K562 (cell line): ENCODE measurements around the gene ZDHHC20. TPM values are rescaled to one million over a fixed set of nuclear protein-coding genes. Genes with fewer than 3 reads are reported as not detected.

Experiments
- ATAC-seq: fragments of 200-7000 bp; cut with Tn5 transposase; 3 replicates; pipeline ENCODE4 v1.9.1; 2020; ENCODE audit warnings: moderate library complexity
- BruUV-seq: library from RNA; stranded (reverse); fragments of 400-500 nt; replicated peaks from 2 replicates; lab custom pipeline; 2021; lab: Mats Ljungman, UMichigan
- CTCF ChIA-PET: fragments of 300-600 bp; formaldehyde crosslinking; extraction: SDS; loops from one replicate; lab custom pipeline; 2021; ENCODE audit warnings: low intra/inter-chr PET ratio; lab: Yijun Ruan, JAX
- POLR2A ChIA-PET: fragments of 300-600, 350-650 bp; sonication (Branson Sonifier 250); formaldehyde crosslinking; extraction: SDS; loops from one replicate; lab custom pipeline; 2021; ENCODE audit warnings: antibody characterized with exemption, inconsistent platforms; lab: Yijun Ruan, JAX
- DNase-seq, 4 experiments: peaks; one replicate each; pipeline versions ENCODE4 v3.0.0 to v3.0.0-alpha.2; 2011 to 2018; ENCODE audit warnings: low spot score in 3 of 4, mixed read lengths in 3 of 4; ENCODE audit errors: extremely low read depth in 1 of 4
- FAIRE-seq: peaks from 2 replicates; lab custom pipeline; 2011; peaks lifted over from hg19 to GRCh38; lab: Jason Lieb, UNC
- H2AFZ ChIP-seq: 2 replicates; pipeline ENCODE4 v1.6.0; 2011; ENCODE audit warnings: low read depth, low read length, control low read depth, inconsistent platforms
- H3K27ac ChIP-seq: fragments of 200-600 bp; 3 replicates; pipeline ENCODE4 v1.8.0; 2011; ENCODE audit warnings: low read depth, mild to moderate bottlenecking, control low read depth, inconsistent platforms, low read length, moderate library complexity, mixed read lengths; ENCODE audit errors: extremely low read depth
- H3K27me3 ChIP-seq, 2 experiments: fragments of 300-600 bp in 1 of 2; 2 replicates in 1 of 2; 3 replicates in 1 of 2; pipeline versions ENCODE4 v1.6.0 to v1.8.0; 2011; ENCODE audit warnings: inconsistent platforms in 2 of 2, low read length in 2 of 2, mild to moderate bottlenecking in 1 of 2, mixed read lengths in 1 of 2, moderate library complexity in 1 of 2; ENCODE audit not compliant: control insufficient read depth in 2 of 2, insufficient read depth in 2 of 2
- H3K36me3 ChIP-seq: fragments of 300-600 bp; 3 replicates; pipeline ENCODE4 v1.8.0; 2011; ENCODE audit warnings: mild to moderate bottlenecking, low read length, inconsistent platforms; ENCODE audit not compliant: control insufficient read depth, insufficient read depth
- H3K4me1 ChIP-seq, 2 experiments: fragments of 200-600 bp in 1 of 2; replicated peaks in 1 of 2; 2 replicates in 1 of 2; 3 replicates in 1 of 2; pipeline versions ENCODE4 v1.5.1 to v1.8.0; 2011; ENCODE audit warnings: inconsistent platforms in 2 of 2, low read length in 2 of 2, mild to moderate bottlenecking in 1 of 2, mixed read lengths in 1 of 2, moderate library complexity in 1 of 2; ENCODE audit not compliant: control insufficient read depth in 2 of 2, insufficient read depth in 2 of 2
- H3K4me2 ChIP-seq: 2 replicates; pipeline ENCODE4 v1.6.1; 2011; ENCODE audit warnings: low read length, control low read depth, inconsistent platforms, mixed read lengths; ENCODE audit not compliant: insufficient read depth
- H3K4me3 ChIP-seq: fragments of 200-600 bp; sonication (generic), shearing (Covaris generic); 2 replicates; pipeline ENCODE4 v1.5.1; 2016; ENCODE audit warnings: control low read depth, inconsistent platforms
- H3K79me2 ChIP-seq: fragments of 200-600 bp; 3 replicates; pipeline ENCODE4 v1.8.0; 2011; ENCODE audit warnings: low read length, inconsistent platforms; ENCODE audit not compliant: control insufficient read depth, insufficient read depth
- H3K9ac ChIP-seq, 2 experiments: 2 replicates each; pipeline versions ENCODE4 v1.6.0 to v1.6.1; 2011; ENCODE audit warnings: low read depth in 2 of 2, low read length in 2 of 2, control low read depth in 1 of 2, inconsistent platforms in 1 of 2, mild to moderate bottlenecking in 1 of 2, mixed read lengths in 1 of 2; ENCODE audit not compliant: insufficient read depth in 1 of 2
- H3K9me1 ChIP-seq: one replicate; pipeline ENCODE4 v1.6.0; 2011; ENCODE audit warnings: inconsistent platforms, mild to moderate bottlenecking, low read length, moderate library complexity; ENCODE audit not compliant: control insufficient read depth, insufficient read depth
- H3K9me3 ChIP-seq: replicated peaks from 2 replicates; pipeline ENCODE4 v1.5.1; 2011; ENCODE audit warnings: low read depth, low read length, inconsistent platforms; ENCODE audit not compliant: control insufficient read depth, insufficient read depth
- H4K20me1 ChIP-seq: replicated peaks from 2 replicates; pipeline ENCODE4 v1.6.1; 2011; ENCODE audit warnings: low read length, inconsistent platforms, mixed read lengths; ENCODE audit not compliant: control insufficient read depth, insufficient read depth
- BDP1 ChIP-seq: IDR thresholded peaks from 3 replicates; pipeline ENCODE4 v1.6.1; 2011; ENCODE audit not compliant: insufficient read length, insufficient read depth
- ETV1 ChIP-seq: fragments of 450-650 bp; conservative IDR thresholded peaks from 2 replicates; pipeline ENCODE4 v1.6.1; 2016; ENCODE audit warnings: missing genetic modification characterization, control low read depth, low read depth, missing compliant biosample characterization
- MYNN ChIP-seq, 2 experiments: sonication (generic); formaldehyde crosslinking in 1 of 2; IDR thresholded peaks; 2 replicates each; pipeline versions ENCODE4 v1.5.0 to v1.6.1; 2016 to 2020; ENCODE audit warnings: antibody characterized with exemption in 1 of 2, missing genetic modification reagents in 1 of 2
- RNF2 ChIP-seq: sonication (generic); IDR thresholded peaks from 2 replicates; pipeline ENCODE4 v1.6.1; 2016
- SPI1 ChIP-seq: IDR thresholded peaks from 2 replicates; pipeline ENCODE4 v1.6.1; 2011; ENCODE audit warnings: low read depth, low read length, control low read depth, borderline replicate concordance
- SRSF1 ChIP-seq: fragments of 200-400 bp; formaldehyde crosslinking; IDR thresholded peaks from 2 replicates; pipeline ENCODE4 v1.6.1; 2017; ENCODE audit warnings: mild to moderate bottlenecking, low read depth, low read length, moderate library complexity
- TRIM28 ChIP-seq: fragments of 450-650 bp; IDR thresholded peaks from 2 replicates; pipeline ENCODE4 v1.6.1; 2017
- ZBTB7A ChIP-seq: IDR thresholded peaks from 2 replicates; pipeline ENCODE4 v1.6.1; 2011; ENCODE audit warnings: low read depth, mild to moderate bottlenecking, low read length, moderate library complexity, borderline replicate concordance; ENCODE audit not compliant: control insufficient read depth
- ZNF311 ChIP-seq: fragments of 250-450 bp; sonication (Bioruptor Pico); IDR thresholded peaks from 2 replicates; pipeline ENCODE4 v1.4.0; 2020; ENCODE audit warnings: mild to moderate bottlenecking, moderate library complexity
- ZSCAN29 ChIP-seq: fragments of 450-650 bp; IDR thresholded peaks from 2 replicates; pipeline ENCODE4 v1.6.1; 2017
- WGBS: fragments of 100-300 bp; shearing (Covaris generic); methylation state at CpG from one replicate; pipeline ENCODE4 v1.1.6; 2016; ENCODE audit warnings: low coverage, mixed read lengths; ENCODE audit not compliant: insufficient coverage; ENCODE audit errors: missing lambda C conversion rate; 5-methylcytosine and 5-hydroxymethylcytosine counted together
- in situ Hi-C: fragments of 300-500 bp; cut with MboI; formaldehyde crosslinking; loops from 4 replicates; pipeline ENCODE4 v1.15.0; 2018; ENCODE audit warnings: inconsistent platforms, mixed read lengths
- intact Hi-C: fragments of 100-400 bp; cut with micrococcal nuclease; formaldehyde crosslinking; loops from 2 replicates; pipeline ENCODE4 v1.14.2; 2022
- polyA plus RNA-seq, 8 experiments: library from polyadenylated mRNA; depleted of rRNA in 4 of 8; stranded (reverse) in 5 of 8; unstranded in 3 of 8; fragments of >200 nt; fragmentation: Nextera tagmentation in 2 of 8; fragmentation: Illumina TruSeq in 1 of 8; extraction: Ambion mirVana in 2 of 8; extraction: Trizol in 1 of 8; gene quantifications; 2 replicates each; pipeline versions ENCODE4 v1.2.1 to v1.2.3, GENCODE V29; 2011 to 2014; ENCODE audit warnings: inconsistent platforms in 1 of 8, missing spikeins in 1 of 8
- total RNA-seq, 7 experiments: library from RNA; depleted of rRNA in 6 of 7; stranded (reverse); fragments of >200 nt in 6 of 7; fragmentation: Illumina TruSeq in 2 of 7; extraction: Trizol in 2 of 7; gene quantifications; 2 replicates each; pipeline versions ENCODE4 v1.2.1 to v1.2.3, GENCODE V29; 2011 to 2021; ENCODE audit warnings: low replicate concordance in 1 of 7
- TF ChIP-seq, protein P1 (sequence below): fragments of 250-450 bp; sonication (Bioruptor Pico); IDR thresholded peaks from 2 replicates; pipeline ENCODE4 v1.5.0; 2021
- TF ChIP-seq, protein P2 (sequence below): fragments of 150-350 bp; IDR thresholded peaks from 2 replicates; pipeline ENCODE4 v1.6.1; 2014; ENCODE audit warnings: low read depth, mild to moderate bottlenecking, low read length, borderline replicate concordance

The ZDHHC20 gene
- total and polyA plus RNA-seq, 9 of the 15 experiments (the other 6 are each of a cell fraction or from before 2014, with no cell fraction given): 2.7 to 20.9 (median 15.8) TPM

DNA sequence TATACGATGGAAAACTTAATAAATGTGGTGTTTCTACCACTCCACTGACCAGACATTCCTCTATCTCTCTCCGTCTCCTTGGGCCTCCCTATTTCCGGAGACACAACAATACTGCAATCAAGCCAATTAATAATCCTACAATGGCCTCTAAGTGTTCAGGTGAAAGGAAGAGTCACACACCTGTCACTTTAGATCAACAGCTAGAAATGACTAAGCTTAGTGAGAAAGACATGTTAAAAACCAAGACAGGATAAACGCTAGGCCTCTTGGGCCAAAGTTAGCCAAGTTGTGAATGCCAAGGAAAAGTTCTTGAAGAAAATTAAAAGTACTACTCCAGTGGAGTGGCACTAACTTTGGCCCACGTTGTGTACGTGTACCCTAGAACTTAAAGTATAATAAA lies 22.5 kb downstream of the ZDHHC20 start:
- intact Hi-C loops (no loop called here), in situ Hi-C loops (no loop called here)
- no TSS peak for BruUV-seq
- no peak overlapping the region for H3K4me3 ChIP-seq
- no peak overlapping the region for H3K4me2 ChIP-seq
- H3K79me2 ChIP-seq: peaks cover 21% of the 10 kb centered on the region
- ChIA-PET POLR2A (interaction anchor here (1.3 to 1.4 kb wide), 2 partner anchors 8 to 10 kb away, joined by 3 to 4 read pairs; no protein-coding TSS in a partner anchor), CTCF (no interaction called here)
- no peaks in the 10 kb centered on the region for H4K20me1 ChIP-seq
- WGBS: 79% methylated on average over 6 of the region's 6 CpGs
- H2AFZ ChIP-seq: no peak overlapping the region
- FAIRE-seq (no peak), DNase-seq (no peak)
- no peak overlapping the region for H3K9ac ChIP-seq
- no peaks in the 10 kb centered on the region for H3K36me3 ChIP-seq
- peak overlapping the region; percentile 12; the same call in 1 of the 3 replicates for H3K27ac ChIP-seq
- no peaks in the 10 kb centered on the region for H3K9me3 ChIP-seq
- peaks cover 0 to 10% of the 10 kb centered on the region in 2 experiments; a peak in 2 of 5 replicates for H3K4me1 ChIP-seq
- no peak for TF ChIP-seq SRSF1
- TF ChIP-seq ZSCAN29: no peak
- no peak for TF ChIP-seq ZNF311 (CRISPR knock-in tag)
- TF ChIP-seq TRIM28: no peak
- TF ChIP-seq, protein P1, sequence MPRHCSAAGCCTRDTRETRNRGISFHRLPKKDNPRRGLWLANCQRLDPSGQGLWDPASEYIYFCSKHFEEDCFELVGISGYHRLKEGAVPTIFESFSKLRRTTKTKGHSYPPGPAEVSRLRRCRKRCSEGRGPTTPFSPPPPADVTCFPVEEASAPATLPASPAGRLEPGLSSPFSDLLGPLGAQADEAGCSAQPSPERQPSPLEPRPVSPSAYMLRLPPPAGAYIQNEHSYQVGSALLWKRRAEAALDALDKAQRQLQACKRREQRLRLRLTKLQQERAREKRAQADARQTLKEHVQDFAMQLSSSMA (CRISPR knock-in tag): no peak
- TF ChIP-seq, protein P2, sequence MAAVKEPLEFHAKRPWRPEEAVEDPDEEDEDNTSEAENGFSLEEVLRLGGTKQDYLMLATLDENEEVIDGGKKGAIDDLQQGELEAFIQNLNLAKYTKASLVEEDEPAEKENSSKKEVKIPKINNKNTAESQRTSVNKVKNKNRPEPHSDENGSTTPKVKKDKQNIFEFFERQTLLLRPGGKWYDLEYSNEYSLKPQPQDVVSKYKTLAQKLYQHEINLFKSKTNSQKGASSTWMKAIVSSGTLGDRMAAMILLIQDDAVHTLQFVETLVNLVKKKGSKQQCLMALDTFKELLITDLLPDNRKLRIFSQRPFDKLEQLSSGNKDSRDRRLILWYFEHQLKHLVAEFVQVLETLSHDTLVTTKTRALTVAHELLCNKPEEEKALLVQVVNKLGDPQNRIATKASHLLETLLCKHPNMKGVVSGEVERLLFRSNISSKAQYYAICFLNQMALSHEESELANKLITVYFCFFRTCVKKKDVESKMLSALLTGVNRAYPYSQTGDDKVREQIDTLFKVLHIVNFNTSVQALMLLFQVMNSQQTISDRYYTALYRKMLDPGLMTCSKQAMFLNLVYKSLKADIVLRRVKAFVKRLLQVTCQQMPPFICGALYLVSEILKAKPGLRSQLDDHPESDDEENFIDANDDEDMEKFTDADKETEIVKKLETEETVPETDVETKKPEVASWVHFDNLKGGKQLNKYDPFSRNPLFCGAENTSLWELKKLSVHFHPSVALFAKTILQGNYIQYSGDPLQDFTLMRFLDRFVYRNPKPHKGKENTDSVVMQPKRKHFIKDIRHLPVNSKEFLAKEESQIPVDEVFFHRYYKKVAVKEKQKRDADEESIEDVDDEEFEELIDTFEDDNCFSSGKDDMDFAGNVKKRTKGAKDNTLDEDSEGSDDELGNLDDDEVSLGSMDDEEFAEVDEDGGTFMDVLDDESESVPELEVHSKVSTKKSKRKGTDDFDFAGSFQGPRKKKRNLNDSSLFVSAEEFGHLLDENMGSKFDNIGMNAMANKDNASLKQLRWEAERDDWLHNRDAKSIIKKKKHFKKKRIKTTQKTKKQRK: no peak
- TF ChIP-seq MYNN (IDR thresholded peaks at IDR 0.05): no peak
- TF ChIP-seq MYNN (CRISPR knock-in tag; IDR thresholded peaks at IDR 0.05): no peak
- TF ChIP-seq ETV1 (tag): no peak
- no peak for TF ChIP-seq BDP1
- no peak for TF ChIP-seq SPI1
- no peak for TF ChIP-seq ZBTB7A
- TF ChIP-seq RNF2: no peak
- TF ChIP-seq, all 486 proteins: peak for 0
- H3K9me1 ChIP-seq: no peaks in the 10 kb centered on the region
- no peak for ATAC-seq
- H3K27me3 ChIP-seq: no peaks in the 10 kb centered on the region
